Measurements from ENCODE around the gene ORC2.
"Not testable (repeated sequence)": the region's sequence is repeated elsewhere in the genome, so short reads cannot be mapped to it uniquely, and the experiment has no call there.

Gene ORC2

DNA sequence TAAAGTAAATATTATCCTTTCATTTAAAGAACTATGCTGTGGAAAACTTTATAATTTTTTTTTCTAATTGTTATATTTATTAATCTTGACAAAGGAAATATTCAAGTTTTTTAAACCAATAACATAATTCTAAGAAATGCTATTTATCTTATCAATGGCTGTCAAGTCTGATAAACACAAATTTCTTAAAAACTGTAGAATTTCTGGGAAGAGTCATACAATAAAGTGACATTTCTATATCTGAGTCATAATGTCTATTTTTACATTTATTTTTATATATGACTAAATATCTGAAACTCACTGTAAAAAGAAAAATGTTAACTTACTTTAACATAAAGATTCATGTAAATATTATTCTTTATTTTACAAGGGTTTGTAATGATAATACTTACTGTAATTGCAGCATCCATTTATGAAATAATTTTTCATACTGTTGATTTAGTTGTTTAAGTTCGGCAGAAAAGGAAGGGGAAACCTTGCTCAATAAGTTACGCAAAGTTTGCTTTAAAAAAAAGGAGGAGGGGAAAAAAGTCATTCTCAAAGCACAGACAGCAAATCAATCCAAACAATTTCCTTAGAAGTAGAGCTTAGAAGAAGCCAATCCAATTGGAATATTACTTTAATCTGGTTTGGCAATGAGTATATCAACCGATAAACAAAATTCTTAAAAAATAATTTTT lies 32.4 kb downstream of the ORC2 start:
- no peak for DNase-seq

DNA sequence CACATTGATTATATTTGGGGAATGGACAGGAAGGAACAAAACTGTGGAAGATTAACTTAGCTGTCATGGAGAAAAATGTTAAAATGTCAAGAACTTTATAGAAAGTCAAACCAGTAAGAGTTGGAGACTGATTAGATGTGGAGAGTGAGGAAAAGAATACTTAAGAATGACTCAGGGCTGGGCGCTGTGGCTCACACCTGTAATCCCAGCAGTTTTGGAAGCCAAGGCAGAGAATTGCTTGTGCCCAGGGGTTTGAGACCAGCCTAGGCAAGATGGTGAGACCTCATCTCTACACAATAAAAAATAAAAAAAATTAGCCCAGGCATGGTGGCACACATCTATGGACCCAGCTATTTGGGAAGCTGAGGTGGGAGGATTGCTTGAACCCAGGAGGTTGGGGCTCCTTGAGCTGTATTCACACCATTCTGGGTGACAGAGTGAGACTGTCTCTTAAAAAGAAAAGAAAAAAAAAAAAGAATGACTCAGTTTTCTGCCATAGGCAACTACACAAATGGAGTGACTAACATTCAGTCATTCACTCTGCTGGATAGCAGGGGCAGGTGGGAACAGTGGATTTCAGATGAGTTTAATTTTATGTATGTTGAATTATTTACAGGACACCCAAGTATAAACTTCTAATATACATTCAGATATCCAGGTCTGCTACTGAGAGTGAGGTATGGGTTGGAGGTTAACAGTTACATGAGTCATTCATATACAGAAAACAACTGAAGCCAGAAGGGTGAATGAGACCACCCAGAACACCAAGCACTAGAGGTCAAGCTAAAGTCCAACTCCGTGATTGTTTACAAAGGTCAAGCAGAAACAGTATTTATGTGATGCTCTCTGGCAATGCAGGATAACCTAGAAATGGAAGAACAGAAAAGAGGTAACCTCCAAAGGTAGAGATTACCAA lies 33.9 kb downstream of the ORC2 start:
- no peak for DNase-seq

DNA sequence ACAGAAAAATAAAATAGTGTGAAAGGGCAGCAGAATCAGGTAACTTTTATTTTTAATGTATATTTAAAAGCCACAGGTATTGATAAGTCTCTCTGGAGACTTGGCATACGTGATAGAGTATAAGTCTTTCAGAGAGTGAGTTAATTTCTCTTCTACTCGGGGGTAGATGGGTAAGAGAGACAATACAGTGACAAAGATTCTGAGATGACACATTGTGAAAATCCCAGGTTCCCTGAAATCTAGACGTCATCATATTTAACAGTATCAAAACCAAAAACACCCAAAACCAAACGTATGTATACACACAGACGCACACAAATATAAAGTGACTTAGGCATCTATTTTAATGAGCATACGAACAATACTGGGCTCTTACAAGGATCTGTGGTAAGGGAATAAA lies 41.0 kb downstream of the ORC2 start:
- DNase-seq: peak; percentile 61

DNA sequence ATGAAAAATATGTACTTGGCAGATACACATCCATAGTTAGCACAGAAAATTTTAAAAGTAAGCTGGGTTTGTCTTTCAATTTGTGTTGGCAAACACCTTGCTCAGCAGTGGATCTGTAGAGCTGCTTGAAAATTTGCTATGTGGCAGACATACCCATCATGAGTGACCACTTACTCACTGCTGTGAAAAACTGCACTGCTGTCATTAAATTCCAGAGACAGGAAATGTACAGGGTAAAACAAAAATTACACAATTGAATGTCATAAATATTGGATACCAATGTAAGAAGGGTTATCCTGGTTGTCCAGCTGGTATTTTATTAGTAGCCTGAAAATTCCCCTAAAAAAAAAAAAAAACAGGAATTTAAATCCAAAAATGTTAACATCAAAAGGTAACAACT lies 49.8 kb downstream of the ORC2 start:
- DNase-seq: no peak

DNA sequence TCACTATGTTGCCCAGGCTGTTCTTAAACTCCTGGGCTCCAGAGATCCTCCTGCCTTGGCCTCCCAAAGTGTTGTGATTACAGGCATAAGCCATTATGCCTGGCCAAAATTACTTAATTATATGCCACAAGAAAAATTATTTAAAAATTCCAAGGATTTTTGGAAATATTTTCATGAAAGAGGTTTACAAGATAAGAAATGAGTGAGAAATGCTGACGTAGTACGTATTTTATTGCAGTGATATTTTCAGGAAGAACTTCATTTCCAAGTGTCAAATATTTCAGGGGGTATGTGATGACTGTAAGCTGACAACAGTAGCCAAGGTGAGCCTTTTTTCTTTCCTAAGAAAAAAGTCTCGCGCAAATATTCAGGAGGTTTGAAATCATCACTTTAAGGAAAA lies 53.5 kb downstream of the ORC2 start:
- DNase-seq: no peak

DNA sequence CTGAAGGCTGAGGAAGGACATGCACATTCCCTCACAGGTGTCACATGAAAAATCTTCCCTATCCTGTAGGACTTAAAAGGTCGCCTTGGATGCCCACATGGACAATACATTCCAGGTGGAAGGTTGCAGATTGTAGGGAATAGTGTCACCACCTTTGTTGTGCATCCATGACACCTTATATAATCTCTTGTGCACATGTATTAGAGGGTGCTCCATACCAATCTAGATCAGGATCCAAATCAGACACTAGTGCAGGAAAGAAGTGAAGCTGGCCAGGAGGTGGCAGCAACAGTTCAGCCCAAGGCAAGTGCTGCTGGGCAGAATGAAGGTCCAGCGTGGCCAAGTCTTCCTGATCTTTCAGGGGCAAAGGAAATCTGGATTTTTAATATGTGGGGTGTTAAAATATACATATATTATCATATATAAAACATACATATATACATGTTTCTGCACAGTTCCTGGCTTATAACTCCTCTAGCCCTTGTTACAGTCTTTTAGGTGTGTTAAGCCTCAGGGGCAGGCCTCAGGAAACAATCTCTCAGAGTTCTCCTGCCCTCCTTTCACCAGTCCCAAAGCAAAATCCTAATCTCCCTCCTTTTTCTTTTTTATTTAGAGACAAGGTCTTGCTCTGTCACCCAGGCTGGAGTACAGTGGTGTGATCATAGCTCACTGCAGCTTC lies 57.7 kb downstream of the ORC2 start:
- DNase-seq: peak; percentile 65

DNA sequence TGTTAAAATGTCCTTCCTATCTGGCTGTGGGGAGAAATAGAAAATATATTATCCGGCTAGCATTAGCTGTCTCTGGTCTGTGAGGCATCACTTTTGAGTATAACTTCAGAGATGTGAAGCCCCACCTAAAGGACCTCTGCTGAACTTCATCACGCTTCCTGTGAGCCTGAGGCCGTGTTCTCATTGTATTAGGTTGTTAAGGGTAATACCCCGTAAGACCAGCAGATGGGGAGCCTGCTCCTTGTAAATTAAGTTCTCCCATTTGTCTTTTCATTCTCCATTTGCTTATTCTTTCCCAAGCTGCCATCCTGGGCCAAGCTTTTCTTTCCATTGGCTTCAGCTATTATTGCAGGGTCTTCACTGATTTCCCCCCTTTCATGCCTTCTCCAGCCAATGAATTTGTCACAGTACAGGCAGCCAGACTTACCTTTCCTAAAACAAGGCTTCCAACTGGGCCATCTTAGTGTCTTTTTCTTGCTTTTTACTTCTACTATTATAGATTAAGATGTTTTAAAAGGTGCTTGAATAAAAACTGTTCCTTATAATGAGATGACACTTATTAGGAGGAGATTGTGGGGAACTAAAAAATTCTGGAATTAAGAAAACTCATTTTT lies 61.9 kb downstream of the ORC2 start:
- DNase-seq: peak; percentile 84

DNA sequence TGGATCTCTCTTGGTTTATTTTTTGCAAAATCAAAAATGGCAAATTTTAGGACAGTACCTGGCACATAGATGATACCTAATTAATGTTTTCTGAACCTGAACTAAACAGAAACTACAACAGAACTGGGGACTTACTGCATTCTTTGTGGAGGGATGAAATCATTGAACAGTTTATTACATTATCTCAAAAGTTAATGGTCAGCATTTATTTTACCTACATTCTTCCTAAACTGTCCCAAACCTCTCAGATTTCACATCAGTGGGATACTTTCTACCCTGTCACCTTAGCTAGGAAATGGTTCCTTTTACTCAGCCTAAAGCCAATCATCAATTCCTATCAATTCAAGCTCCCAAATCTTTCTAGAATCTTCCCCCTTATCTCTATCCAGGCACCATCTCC lies 64.0 kb downstream of the ORC2 start:
- no peak for DNase-seq

DNA sequence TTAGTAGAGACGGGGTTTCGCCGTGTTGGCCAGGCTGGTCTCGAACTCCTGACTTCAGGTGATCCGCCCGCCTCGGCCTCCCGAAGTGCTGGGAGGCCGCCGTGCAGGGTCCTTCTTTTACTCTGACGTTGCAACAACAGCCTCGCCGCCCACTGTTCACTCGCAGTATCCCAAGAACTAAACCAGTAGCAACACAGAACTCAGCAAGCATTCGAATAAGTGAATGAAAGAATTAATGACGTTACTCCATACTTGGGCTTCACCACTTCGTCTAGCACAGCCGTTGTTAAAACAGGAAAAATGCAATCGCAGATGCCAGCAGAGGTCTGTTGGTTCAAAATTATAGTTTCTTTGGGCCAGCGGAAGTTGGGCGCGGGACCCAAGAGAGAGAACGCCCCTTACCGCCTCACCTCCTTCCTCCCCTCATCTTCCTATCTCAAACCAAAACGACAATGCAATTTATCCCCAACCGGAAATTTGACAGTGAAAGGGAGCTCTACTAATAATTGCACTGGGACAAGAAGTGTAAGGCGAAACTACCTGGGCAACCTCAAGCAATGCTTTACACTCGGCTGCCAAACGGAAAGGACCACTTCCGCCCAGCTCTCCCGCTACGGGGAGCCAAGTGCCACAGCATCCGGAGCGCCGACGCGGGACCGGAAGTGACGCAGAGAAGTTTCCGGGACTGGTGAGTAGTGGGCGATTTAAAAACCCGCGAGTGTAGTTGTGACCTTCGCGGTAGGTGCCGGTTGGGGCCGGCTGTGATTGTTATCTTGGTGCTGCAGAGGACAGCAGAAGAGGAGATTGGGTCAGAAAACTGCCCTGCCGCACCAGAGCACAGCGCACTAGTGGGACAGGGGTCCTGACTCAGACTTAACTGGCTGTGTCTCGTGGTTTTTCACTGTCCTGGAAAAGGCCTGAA lies 74.5 kb downstream of the ORC2 start, which contains the start of the genes NIF3L1 and PPIL3:
TSS of gene NIF3L1 (plus strand) at position 668 of the 922 bp plus-strand sequence. CDS start 2,573 bp downstream, outside the sequence.
TSS of gene PPIL3 (minus strand) at position 374 of the 922 bp plus-strand sequence. CDS start 1,462 bp downstream, outside the sequence.
- DNase-seq: peak; percentile 99

DNA sequence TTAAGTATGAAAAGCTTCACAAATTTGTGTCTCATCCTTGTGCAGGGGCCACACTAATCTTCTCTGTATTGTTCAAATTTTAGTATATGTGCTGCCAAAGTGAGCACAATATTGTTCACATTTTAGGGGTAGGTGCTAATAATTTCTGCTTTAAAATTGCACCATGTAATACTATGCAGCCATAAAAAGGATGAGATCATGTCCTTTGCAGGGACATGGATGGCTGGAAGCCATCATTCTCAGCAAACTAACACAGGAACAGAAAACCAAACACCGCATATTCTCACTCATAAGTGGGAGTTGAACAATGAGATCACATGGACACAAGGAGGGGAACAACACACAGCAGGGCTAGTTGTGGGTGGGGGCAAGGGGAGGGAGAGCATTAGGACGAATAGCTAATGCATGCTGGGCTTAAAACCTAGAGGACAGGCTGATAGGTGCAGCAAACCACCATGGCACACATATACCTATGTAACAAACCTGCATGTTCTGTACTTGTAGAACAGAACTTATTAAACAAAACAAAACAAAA lies 81.7 kb downstream of the ORC2 start:
- DNase-seq: not testable (repeated sequence)

DNA sequence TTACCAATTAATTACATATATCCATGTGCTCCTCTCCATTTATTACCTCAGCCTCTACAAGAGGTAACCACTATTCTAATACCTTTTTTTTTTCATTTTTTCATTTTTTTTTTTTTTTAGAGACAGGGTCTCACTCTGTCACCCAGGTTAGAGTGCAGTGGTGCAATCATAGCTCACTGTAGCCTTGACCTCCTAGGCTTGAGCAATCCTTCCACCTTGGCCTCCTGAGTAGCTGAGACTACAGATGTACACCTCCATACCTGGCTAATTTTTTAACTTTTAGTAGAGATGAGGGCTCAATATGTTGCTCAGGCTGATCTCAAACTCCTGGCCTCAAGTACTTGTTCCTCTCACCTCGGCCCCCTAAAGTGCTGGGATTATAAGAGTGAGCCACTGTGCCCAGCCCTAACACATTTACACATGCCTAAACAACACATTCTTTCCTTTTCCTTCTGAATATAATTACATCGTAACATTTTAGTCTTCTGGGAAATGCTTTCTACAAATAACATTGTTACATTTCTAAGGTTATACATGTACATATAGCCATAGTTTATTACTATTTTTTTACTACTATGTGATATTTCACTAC lies 85.1 kb downstream of the ORC2 start:
- no peak for DNase-seq

DNA sequence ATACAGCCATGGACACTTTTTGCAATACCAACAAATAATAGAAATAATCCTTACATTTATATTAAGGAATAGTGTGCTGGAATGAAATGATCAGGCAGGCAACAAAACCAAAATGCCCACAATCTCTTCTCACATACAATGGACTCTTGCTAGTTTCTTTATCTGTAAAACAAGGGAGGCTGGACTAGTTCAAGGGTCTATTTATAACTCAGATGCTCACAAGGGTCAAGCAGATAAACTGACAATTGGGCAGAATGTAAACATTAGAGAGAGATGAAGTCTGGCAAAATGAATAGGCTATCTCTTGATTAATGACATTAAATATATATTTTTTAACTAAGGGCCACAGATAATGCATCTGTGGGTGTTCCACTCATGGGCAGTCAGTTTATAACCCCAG lies 86.0 kb downstream of the ORC2 start:
- no peak for DNase-seq

DNA sequence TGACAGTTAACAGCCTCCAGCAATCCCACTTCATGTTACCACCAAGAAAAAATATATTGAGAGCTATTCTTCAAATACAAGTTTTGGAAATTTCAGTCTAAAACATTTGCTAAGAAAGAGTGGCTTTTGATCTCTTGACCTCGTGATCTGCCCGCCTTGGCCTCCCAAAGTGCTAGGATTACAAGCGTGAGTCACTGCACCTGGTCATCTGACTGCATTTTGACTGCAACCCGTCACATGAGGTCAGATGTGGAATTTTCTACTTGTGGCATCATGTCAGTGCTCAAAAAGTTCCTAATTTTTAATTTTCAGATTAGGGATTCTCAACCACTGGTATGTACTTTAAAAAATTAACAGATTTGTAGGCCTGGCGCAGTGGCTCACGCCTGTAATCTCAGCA lies 89.9 kb downstream of the ORC2 start:
- no peak for DNase-seq

DNA sequence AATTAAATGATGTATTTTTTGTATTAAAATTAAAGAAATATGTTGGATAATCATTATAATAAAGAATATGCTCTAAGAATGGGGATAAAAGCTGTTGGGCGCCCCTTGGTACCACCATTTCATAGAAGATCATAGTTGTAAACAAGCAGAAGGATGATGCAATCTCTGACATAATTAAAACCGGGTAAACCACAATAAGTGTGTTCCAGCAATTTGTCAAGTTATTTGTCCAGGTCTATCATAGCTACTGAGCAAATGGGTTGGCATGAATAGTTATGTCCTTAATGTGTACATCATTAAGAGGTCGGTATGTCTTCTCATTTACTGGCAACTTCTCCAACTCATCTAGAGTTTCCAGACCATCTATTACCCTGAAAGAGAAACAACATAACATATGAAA lies 92.3 kb downstream of the ORC2 start:
- DNase-seq: no peak

DNA sequence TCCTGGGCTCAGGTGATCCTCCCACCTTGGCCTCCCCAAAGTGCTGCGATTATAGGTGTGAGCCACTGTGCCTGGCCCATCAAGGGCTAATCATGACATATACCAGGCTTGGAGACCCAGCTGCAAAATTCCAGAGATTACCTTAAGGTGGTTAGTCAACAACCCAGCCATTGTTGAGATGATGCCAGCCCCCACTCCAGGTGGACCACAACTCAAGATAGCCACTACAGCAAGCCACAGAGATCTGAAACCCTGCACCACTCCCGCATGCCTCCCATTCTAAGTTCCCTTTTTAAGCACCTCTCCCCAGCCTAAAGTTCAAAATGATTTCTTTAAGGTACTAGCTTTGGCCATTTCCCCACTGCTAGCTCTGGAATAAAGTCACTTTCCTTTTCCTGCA lies 94.4 kb downstream of the ORC2 start:
- no peak for DNase-seq

DNA sequence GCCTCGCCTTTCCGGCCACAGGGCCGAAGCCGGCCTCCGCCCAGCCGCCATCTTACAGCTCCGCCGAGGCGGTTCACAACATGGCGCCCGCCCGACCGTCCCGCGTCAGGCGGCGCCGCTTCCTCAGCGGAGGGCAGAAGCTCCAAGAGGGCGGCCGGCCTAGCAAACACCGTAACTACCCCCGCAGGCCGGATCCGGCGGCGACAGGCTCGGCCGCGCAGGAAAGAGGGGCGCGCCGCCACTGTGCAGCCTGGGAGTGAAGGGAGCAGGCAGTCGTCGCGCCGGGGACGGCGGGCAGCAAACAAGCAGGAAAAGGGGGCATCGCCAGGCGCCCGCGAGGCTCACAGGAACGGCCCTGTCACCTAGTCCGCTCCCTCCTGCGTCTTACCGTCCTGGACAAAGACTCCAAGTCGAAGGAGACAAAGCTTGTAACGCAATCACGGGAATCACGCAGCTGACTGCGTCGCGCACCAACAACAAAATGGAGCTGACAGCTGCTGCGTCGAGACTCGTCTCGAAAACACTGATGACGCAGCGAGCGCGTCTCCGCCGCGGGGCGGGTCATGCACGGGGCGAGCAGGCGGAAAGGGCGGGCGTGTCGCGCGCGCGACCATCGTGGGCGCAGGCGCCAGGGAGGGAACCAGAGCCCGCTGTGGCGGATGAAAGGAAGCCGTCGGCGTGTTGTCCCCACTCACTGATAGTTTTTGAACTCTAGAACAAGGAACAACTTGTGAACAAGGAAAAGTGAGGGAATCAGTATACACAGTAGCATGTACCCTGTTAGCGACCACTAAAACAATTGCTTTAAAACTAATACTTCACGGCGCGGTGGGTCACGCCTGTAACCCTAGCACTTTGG lies 99.1 kb downstream of the ORC2 start, which contains the start of gene CLK1:
TSS of gene CLK1 (minus strand) at position 483 of the 859 bp plus-strand sequence. CDS start 2,796 bp downstream, outside the sequence.
- peak; percentile 98 for DNase-seq

DNA sequence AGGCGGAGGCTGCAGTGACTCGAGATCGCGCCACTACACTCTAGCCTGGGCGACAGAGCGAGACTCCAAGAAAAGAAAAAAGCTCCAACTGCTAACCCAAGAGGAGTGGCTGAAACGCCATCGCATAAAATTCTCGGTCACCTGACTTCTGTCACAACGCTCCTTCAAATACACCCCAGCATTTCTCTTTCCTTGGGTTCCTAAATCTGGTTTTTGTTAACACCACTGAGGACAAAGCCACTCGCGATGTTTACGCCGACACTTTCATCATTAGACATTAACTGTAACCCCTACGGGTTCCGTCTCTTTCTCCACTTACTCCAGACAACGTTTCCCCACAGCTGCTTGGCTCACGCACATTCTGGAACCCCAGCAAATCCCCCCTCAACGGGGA lies 99.7 kb downstream of the ORC2 start:
- peak; percentile 27 for DNase-seq

DNA sequence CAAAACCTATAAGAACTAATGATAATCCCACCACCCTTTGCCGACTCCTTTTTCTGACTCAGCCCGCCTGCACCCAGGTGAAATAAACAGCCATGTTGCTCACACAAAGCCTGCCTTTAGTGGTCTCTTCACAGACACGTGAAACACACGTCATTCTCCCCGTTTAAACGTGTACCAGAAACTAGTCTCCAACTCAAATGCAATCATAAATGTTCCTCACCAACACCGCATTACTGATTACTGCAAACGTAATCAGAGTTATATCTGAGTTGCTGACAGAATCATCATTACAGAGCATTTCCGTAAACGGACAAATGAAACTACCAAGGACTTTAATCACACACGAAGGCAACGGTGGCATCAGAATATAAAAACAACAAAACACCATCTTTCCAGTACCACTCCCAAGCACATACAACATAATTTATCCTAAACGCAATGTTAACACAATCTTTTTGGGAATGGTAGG lies 100.9 kb downstream of the ORC2 start:
- peak; percentile 81 for DNase-seq

DNA sequence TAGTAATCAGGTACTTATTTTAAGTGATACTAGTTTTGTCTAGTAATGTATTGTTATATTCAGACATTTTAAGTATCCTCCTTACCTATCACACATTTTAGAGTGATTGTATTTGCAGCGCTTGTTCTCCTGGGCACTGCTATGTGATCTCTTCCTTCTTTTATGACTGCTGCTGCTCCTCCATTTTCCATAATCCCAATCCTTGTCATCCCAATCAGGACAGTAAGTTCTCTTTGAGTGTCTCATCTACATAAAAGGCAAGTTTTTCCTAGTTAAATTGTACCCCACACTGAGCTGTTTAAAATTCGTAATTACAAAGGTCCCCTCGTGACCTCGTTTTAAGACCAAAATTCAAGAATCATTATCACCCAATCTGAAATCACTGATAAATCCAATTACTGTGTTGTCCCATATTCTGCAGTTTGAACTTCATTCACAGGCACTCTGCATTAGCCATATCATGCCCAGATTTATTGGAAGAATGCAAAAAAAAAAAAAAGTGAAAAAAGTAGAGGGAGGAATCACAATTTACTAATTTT lies 101.8 kb downstream of the ORC2 start:
- no peak for DNase-seq
